ENCODE results near the gene TANC1. TPM values are rescaled to one million over a fixed set of nuclear protein-coding genes. Genes with fewer than 3 reads are reported as not detected.
"Not testable (repeated sequence)": the region's sequence is repeated elsewhere in the genome, so short reads cannot be mapped to it uniquely, and the experiment has no call there.

Gene TANC1
- total RNA-seq, 1 experiment from 2014 or later = 14.9 TPM

GRCh38 chr2:159022019-159022418 lies 53.6 kb downstream of the TANC1 start:
- DNase-seq (ENCODE audit: extremely low read depth, low read depth) = no peak

DNA sequence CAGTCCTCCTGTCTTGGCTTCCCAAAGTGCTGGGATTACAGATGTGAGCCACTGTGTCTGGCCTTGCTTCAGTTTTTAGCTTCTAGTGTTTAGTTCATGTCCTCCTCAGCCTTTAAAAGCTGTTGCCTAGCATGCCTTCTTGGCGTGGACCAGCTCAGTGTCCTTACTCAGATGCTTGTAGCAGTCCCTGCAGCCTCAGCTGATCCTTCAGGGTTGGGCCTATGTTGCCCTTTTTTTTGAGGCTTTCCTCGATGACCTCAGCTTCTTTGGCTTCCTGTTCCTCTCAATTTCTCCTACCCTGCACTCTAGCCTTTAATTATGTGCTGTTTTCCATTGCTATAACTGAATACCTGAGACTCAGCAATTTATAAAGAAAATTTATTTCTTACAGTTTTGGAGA lies 57.7 kb downstream of the TANC1 start:
- DNase-seq (ENCODE audit: extremely low read depth, low read depth) = no peak

DNA sequence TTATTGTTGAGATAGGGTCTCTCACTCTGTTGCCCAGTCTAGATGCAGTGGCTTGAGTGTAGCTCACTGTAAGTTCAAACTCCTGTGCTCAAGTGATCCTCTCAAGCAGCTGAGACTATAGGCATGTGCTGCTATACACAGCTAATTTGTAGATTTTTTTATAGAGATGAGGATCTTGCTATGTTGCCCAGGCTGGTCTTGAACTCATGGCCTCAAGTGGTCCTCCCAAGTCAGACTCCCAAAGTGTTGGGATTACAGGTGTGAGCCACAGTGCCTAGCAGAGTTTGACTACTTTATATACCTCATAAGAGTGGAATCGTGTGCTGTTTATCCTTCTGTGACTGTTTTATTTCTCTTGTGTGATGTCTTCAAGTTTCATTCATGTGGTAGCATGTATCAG lies 60.3 kb downstream of the TANC1 start:
- no peak for DNase-seq (ENCODE audit: extremely low read depth, low read depth)

GRCh38 chr2:159029936-159030335 lies 61.5 kb downstream of the TANC1 start:
- DNase-seq (ENCODE audit: extremely low read depth, low read depth) = no peak

DNA sequence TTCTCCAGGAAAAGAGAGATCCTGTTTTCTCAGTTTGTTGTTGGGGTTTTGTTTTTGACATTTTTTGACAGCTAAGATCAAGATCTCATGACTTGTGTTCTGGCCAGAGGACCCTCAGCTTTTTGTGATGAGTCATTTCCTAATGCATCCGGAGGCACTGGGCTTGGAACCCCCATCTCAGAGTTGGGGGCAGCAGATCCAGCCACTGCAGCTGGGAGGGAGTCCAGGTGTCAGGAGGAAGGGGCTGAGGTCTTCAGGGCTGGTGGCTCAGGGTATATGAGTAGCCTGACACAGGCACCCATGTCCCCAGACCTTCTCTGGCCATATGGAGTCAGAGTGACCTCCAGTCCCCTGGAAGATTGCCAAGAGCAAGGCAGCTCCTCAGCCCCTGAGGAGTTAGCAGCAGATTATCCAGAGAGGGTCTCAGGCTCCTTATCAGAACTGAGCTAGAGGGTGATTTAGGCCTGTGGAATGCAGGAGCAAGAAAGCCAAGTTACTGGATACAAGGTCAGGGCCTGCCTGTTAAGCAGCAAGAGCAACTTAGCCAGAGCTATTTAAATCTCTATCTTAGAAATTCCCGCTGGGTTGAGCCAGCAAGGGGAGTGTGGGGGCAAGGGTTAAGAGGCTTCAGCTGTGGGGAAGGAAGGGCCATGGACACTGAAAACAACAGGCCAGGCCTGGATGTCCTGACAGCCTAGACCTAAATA lies 62.4 kb downstream of the TANC1 start:
- no peak for DNase-seq (ENCODE audit: extremely low read depth, low read depth)

DNA sequence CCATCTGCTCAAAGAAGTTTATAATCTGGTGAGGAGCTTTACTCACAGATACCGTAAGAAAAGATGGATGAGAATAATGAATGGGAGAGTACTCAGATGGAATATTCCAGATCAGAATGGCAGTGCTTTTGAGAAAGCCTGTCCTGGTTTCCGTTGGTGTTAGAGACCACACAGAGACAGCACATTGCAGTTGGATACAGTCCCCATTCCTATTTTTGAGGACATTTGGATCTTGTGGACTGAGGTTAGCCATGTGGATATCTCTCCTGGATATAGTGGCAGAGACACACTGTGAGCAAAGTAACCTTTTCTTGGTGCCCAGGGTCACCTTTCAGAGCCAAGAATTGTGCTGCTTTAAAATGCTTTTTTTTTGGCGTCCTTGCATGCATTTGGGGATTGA lies 63.7 kb downstream of the TANC1 start:
- DNase-seq (ENCODE audit: extremely low read depth, low read depth) = no peak

GRCh38 chr2:159032580-159032979 lies 64.1 kb downstream of the TANC1 start:
- no peak for DNase-seq (ENCODE audit: extremely low read depth, low read depth)

GRCh38 chr2:159034713-159035112 lies 66.3 kb downstream of the TANC1 start:
- DNase-seq (ENCODE audit: extremely low read depth, low read depth) = no peak

DNA sequence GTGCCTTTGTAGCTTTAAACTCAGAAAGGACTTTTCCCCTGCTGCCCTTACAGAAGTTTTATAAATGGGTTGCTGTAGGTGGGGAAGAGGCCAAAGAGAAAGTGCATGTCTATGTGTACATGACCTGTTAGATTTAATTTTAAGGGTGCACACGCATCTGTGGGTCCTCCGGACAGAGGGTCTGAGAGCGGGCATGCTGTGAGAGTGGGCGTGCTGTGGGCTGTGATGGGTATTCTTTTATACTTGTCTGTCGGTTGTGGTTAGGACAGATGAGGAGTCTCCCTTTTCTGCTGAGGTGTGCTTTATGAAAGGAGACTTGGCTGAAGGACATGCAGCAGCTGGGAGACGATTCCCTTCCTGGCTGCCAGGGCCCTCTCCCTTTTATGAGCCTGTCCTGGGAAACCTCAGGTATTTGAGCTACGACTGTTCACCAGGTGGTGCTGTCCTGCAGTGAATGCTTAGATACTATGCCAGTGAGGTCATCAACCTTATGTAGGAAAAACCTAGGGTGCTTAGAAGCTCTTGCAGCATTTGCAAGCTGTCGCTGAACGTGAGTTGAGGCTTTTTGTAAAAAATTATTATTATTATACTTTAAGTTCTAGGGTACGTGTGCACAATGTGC lies 67.5 kb downstream of the TANC1 start:
- peak; percentile 51 for DNase-seq (ENCODE audit: extremely low read depth, low read depth)

DNA sequence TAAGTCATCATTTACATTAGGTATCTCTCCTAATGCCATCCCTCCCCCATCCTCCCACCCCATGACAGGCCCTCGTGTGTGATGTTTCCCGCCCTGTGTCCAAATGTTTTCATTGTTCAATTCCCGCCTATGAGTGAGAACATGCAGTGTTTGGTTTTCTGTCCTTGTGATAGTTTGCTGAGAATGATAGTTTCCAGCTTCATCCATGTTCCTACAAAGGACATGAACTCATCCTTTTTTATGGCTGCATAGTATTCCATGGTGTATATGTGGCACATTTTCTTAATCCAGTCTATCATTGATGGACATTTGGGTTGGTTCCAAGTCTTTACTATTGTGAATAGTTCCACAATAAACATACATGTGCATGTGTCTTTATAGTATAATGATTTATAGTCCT lies 68.0 kb downstream of the TANC1 start:
- not testable (repeated sequence) for DNase-seq (ENCODE audit: extremely low read depth, low read depth)

DNA sequence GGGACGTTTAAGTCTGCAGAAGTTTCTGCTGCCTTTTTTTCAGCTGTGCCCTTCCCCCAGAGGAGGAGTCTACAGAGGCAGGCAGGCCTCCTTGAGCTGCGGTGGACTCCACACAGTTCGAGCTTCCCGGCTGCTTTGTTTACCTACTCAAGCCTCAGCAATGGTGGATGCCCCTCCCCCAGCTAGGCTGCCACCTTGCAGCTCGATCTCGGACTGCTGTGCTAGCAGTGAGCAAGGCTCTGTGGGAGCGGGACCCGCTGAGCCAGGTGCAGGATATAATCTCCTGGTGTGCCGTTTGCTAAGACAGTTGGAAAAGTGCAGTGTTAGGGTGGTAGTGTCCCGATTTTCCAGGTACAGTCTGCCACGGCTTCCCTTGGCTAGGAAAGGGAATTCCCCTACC lies 72.9 kb downstream of the TANC1 start:
- not testable (repeated sequence) for DNase-seq (ENCODE audit: extremely low read depth, low read depth)

GRCh38 chr2:159042115-159042850 lies 73.8 kb downstream of the TANC1 start:
- DNase-seq (ENCODE audit: extremely low read depth, low read depth) = no peak

DNA sequence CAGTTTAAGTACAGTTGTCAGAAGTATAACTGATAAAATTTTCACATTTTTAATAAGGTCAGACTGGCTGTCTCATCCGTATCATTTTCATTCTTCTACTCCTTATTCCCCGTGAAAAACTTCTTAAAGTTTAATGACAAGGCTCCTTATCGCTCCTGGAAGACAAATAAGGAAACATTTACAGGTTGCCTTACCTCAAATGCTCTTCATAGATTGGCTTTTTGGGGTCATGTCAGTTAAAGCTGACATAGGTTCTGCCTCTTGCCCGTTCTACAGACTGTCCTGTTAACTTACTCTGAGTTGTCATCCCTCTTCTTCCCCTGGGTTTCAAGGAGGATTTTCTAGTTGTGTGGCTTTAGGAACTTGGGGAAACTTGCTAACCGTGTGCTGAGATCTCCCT lies 75.3 kb downstream of the TANC1 start:
- no peak for DNase-seq (ENCODE audit: extremely low read depth, low read depth)

DNA sequence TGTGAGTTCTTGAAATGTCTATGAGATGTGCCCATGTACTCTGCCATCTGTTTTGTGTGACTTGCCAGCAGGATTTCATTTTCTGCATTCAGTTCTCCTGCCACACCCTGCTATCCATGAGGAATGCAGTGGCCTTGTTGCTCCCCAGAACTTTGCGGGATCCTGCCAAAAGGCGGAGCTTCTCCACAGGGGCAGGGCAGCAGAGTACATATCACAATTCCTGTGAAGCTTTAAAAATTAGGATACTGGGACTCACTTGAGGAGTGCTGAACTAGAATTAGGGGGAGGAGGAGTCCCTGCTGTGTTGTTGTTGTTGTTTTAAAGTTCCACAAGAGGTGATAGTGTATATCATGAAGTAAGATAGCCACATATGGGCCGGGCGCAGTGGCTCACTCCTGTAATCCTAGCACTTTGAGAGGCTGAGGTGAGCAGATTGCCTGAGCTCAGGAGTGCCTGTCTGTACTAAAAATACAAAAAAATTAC lies 76.4 kb downstream of the TANC1 start:
- no peak for DNase-seq (ENCODE audit: extremely low read depth, low read depth)

- DNase-seq (ENCODE audit: extremely low read depth, low read depth) = no peak
These were observed 77.4 kb downstream of the TANC1 start for GRCh38 chr2:159045545-159046454.

DNA sequence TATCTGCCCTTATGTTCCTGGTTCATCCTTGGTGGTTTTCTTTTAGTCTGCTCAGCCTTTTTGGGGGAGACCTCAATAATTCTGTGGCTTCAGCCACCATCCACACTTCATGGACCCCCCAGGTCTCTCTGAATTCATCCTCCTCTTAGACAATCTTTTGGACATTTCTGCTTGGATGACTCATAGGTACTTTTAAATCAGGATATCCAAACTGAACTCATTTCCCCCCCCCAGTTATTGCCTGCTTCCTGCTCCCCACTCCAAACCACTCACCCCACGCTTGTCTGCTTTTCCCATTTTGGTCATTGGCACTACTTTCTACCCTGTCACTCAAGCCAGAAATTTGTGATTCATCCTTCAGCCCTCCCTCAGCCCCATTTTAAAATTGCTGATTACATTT lies 78.5 kb downstream of the TANC1 start:
- DNase-seq (ENCODE audit: extremely low read depth, low read depth) = no peak

DNA sequence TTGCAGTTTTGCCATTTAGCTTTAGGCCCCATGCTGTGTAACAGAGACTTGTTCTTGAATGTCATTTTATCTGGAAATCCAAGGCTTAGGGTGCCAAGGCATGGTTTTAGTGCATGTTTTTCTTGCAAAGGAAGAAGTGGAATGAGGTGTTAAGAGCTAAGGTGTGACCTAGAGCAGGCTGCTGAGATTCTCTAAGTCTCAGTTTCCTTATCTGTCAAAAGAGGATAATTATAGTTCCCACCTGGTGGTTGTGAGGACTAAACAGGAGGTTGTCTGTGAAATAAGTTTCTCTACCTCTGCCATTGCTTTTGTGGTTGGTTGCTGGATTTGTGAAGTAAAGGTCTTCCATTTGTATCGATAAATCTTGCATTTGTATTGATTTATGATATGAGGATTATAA lies 82.0 kb downstream of the TANC1 start:
- DNase-seq (ENCODE audit: extremely low read depth, low read depth) = no peak

DNA sequence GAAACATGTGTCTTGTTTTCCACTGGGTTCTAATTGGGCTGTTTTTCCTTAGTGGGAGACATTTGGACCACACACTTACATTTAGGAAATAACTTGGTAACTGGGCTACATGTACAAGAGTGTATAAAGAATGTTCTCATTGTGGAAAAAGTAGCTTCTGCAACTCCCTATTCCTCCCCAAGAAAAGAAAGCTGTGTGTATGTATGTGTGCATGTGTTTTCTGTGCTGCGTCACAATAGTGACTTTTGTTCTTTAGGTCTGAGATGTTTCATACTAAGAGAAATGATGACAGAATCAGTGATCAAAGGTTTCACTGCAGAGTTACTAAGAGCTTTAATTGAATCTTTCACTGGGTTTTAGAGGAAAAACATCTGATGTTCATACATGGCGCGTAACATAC lies 82.7 kb downstream of the TANC1 start:
- DNase-seq (ENCODE audit: extremely low read depth, low read depth) = no peak

GRCh38 chr2:159051661-159052060 lies 83.2 kb downstream of the TANC1 start:
- no peak for DNase-seq (ENCODE audit: extremely low read depth, low read depth)

DNA sequence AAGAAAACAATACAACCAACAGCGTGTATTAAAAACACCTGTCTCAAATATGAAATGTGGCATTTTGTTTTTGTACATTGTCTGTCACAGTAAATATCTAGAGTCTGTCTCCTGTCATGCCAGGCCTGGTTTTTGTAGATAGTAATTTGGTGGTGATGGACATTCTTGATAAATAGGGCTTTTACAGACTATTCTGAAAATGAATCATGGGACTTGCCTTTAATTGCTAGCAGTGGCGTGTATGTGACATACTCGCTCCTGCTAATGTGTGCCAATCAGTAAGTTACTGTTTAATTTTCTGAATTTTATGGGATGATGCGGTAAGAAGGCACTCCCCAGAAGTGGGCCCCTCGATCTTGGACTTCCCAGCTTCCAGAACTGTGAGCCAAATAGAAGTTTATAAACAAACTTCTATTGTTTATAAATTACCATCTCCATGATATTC lies 83.7 kb downstream of the TANC1 start:
- no peak for DNase-seq (ENCODE audit: extremely low read depth, low read depth)

Data from NCI-H460 (cell line).